T47D (cell line): Measurements from ENCODE around the gene URM1.

Experiments
- DNase-seq, 2 experiments: peaks; one replicate each; pipeline versions ENCODE4 v3.0.0 to v3.0.0-alpha.2; 2011 to 2012; ENCODE audit warnings: low read depth in 1 of 2, low spot score in 1 of 2
- JUND ChIP-seq: IDR thresholded peaks from 2 replicates; pipeline ENCODE4 v1.6.1; 2012; ENCODE audit warnings: low read depth
- in situ Hi-C: cut with HindIII; loops from 2 replicates; pipeline ENCODE4 v1.10.0; 2016; ENCODE audit warnings: low sequenced_read_pairs, low pct_unique_long_range_greater_than_20kb

Gene URM1

GRCh38 chr9:128361296-128361985, 9.7 kb upstream of the URM1 start:
- in situ Hi-C loops: no loop called here
- DNase-seq: no peak
- TF ChIP-seq JUND: no peak

GRCh38 chr9:128361986-128362646, 9.1 kb upstream of the URM1 start:
- peak; percentile 90 to 96 for DNase-seq
- TF ChIP-seq JUND: no peak
- in situ Hi-C loops: no loop called here

- DNase-seq: no peak
- no peak for TF ChIP-seq JUND
- in situ Hi-C loops: no loop called here
These were observed 8.4 kb upstream of the URM1 start for GRCh38 chr9:128362774-128363173.

- in situ Hi-C loops: no loop called here
- no peak for DNase-seq
These were observed 5.6 kb upstream of the URM1 start for GRCh38 chr9:128365525-128365924.

GRCh38 chr9:128369024-128369706, 2.0 kb upstream of the URM1 start:
- TF ChIP-seq JUND: no peak
- in situ Hi-C loops: no loop called here
- no peak for DNase-seq

More at GRCh38 chr9:128365525-128365924, 5.6 kb upstream of the URM1 start:
- no peak for TF ChIP-seq JUND

- in situ Hi-C loops: no loop called here
- peak in 1 of 2 experiments; percentile 26 for DNase-seq
- TF ChIP-seq JUND: no peak
These were observed 815 bp upstream of the URM1 start for GRCh38 chr9:128370367-128370751.

GRCh38 chr9:128371630-128372117, 500 bp downstream of the URM1 start:
- DNase-seq: no peak
- in situ Hi-C loops: no loop called here
- no peak for TF ChIP-seq JUND

GRCh38 chr9:128372188-128372641, 1.0 kb downstream of the URM1 start:
- in situ Hi-C loops: no loop called here

GRCh38 chr9:128372784-128373183, 1.6 kb downstream of the URM1 start:
- no peak for TF ChIP-seq JUND
- in situ Hi-C loops: no loop called here
- no peak for DNase-seq

More at GRCh38 chr9:128372188-128372641, 1.0 kb downstream of the URM1 start:
- TF ChIP-seq JUND: no peak
- no peak for DNase-seq

- in situ Hi-C loops: no loop called here
- TF ChIP-seq JUND: no peak
- no peak for DNase-seq
These were observed 3.1 kb downstream of the URM1 start for GRCh38 chr9:128374221-128374675.

GRCh38 chr9:128375865-128376264, 4.7 kb downstream of the URM1 start:
- no peak for DNase-seq
- in situ Hi-C loops: no loop called here
- no peak for TF ChIP-seq JUND

GRCh38 chr9:128382261-128382660, 11.1 kb downstream of the URM1 start:
- no peak for DNase-seq
- no peak for TF ChIP-seq JUND
- in situ Hi-C loops: no loop called here
